ENCODE results near the gene XPA.

Gene XPA

GRCh38 chr9:97640325-97640724, 56.8 kb downstream of the XPA start:
- no peak for DNase-seq (ENCODE audit: low read depth)
- TF ChIP-seq CTCF (conservative IDR thresholded peaks at IDR 0.05; ENCODE audit: control insufficient read depth, insufficient read depth, low read depth, low read length) = no peak
- H3K4me3 ChIP-seq (ENCODE audit: control insufficient read depth, low read depth, low read length) = no peak overlapping the region

GRCh38 chr9:97638666-97639065, 58.5 kb downstream of the XPA start:
- DNase-seq (ENCODE audit: low read depth) = no peak
- H3K4me3 ChIP-seq (ENCODE audit: control insufficient read depth, low read depth, low read length) = no peak overlapping the region
- peak; percentile 21 for TF ChIP-seq CTCF (conservative IDR thresholded peaks at IDR 0.05; ENCODE audit: control insufficient read depth, insufficient read depth, low read depth, low read length)

- no peak for DNase-seq (ENCODE audit: low read depth)
- no peak overlapping the region for H3K4me3 ChIP-seq (ENCODE audit: control insufficient read depth, low read depth, low read length)
- TF ChIP-seq CTCF (conservative IDR thresholded peaks at IDR 0.05; ENCODE audit: control insufficient read depth, insufficient read depth, low read depth, low read length) = no peak
Measured at GRCh38 chr9:97636903-97637302, 60.2 kb downstream of the XPA start.

GRCh38 chr9:97635026-97635425, 62.1 kb downstream of the XPA start:
- TF ChIP-seq CTCF (conservative IDR thresholded peaks at IDR 0.05; ENCODE audit: control insufficient read depth, insufficient read depth, low read depth, low read length) = no peak
- DNase-seq (ENCODE audit: low read depth) = no peak
- H3K4me3 ChIP-seq (ENCODE audit: control insufficient read depth, low read depth, low read length) = peak overlapping the region; percentile 93

- H3K4me3 ChIP-seq (ENCODE audit: control insufficient read depth, low read depth, low read length) = peak overlapping the region; percentile 93
- no peak for TF ChIP-seq CTCF (conservative IDR thresholded peaks at IDR 0.05; ENCODE audit: control insufficient read depth, insufficient read depth, low read depth, low read length)
- DNase-seq (ENCODE audit: low read depth) = no peak
Measured at GRCh38 chr9:97633859-97634490, 63.2 kb downstream of the XPA start.

- peak; percentile 95 for DNase-seq (ENCODE audit: low read depth)
- peak within 1 kb of the TSS; percentile 93 for H3K4me3 ChIP-seq (ENCODE audit: control insufficient read depth, low read depth, low read length)
- TF ChIP-seq CTCF (conservative IDR thresholded peaks at IDR 0.05; ENCODE audit: control insufficient read depth, insufficient read depth, low read depth, low read length) = no peak
Measured at GRCh38 chr9:97632985-97633858, 63.9 kb downstream of the XPA start, which contains the start of the genes NCBP1 and TSTD2. TSS of gene NCBP1 (plus strand) at chr9:97633821. CDS start at chr9:97633882, 61 bp downstream. TSS of gene TSTD2 (minus strand) at chr9:97633368. CDS start at chr9:97627562, 5,806 bp downstream.

All from fibroblast of mammary gland (primary cell).